Calu3 (cell line): ENCODE measurements around the gene IRAK2. TPM values are rescaled to one million over a fixed set of nuclear protein-coding genes. Genes with fewer than 3 reads are reported as not detected.
A peak's percentile ranks its signal among the peaks of the same experiment; 100 is the strongest.
"Not testable (repeated sequence)": the region's sequence is repeated elsewhere in the genome, so short reads cannot be mapped to it uniquely, and the experiment has no call there.

Experiments used
- BruUV-seq: library from RNA; stranded (reverse); fragments of 400-500 nt; replicated peaks from 2 replicates; lab custom pipeline; 2021; lab: Mats Ljungman, UMichigan
- CTCF ChIA-PET: fragments of 300-600 bp; sonication (Branson Sonifier 250); formaldehyde crosslinking; loops from one replicate; lab custom pipeline; 2022; ENCODE audit warnings: antibody characterized with exemption; lab: Charles Lee
- DNase-seq: peaks from one replicate; pipeline ENCODE4 v3.0.0; 2022
- H3K27ac Mint-ChIP-seq: one replicate; pipeline ENCODE4 v1.8.0; 2022; ENCODE audit warnings: mixed read lengths; ENCODE audit not compliant: unreplicated experiment
- H3K27me3 Mint-ChIP-seq: one replicate; pipeline ENCODE4 v1.8.0; 2022; ENCODE audit warnings: mixed read lengths; ENCODE audit not compliant: unreplicated experiment
- H3K36me3 Mint-ChIP-seq: one replicate; pipeline ENCODE4 v1.8.0; 2022; ENCODE audit warnings: mild to moderate bottlenecking, moderate library complexity, mixed read lengths; ENCODE audit not compliant: insufficient read depth, unreplicated experiment
- H3K4me1 Mint-ChIP-seq: one replicate; pipeline ENCODE4 v1.8.0; 2022; ENCODE audit warnings: mild to moderate bottlenecking, low read depth, mixed read lengths; ENCODE audit not compliant: unreplicated experiment
- H3K4me3 Mint-ChIP-seq: one replicate; pipeline ENCODE4 v1.8.0; 2022; ENCODE audit warnings: mild to moderate bottlenecking, low read depth, moderate library complexity, mixed read lengths; ENCODE audit not compliant: unreplicated experiment
- H3K9me3 Mint-ChIP-seq: one replicate; pipeline ENCODE4 v1.8.0; 2022; ENCODE audit warnings: low read depth, mixed read lengths; ENCODE audit not compliant: unreplicated experiment
- CTCF ChIP-seq: fragments of 200-600 bp; IDR thresholded peaks from one replicate; pipeline ENCODE4 v1.8.0; 2022; ENCODE audit warnings: antibody characterized with exemption; ENCODE audit not compliant: unreplicated experiment
- intact Hi-C: fragments of 100-400 bp; cut with micrococcal nuclease; formaldehyde crosslinking; loops from one replicate; pipeline ENCODE4 v1.10.0; 2022; ENCODE audit not compliant: unreplicated experiment
- total RNA-seq: library from RNA; stranded (reverse); gene quantifications from 2 replicates; pipeline ENCODE4 v1.2.3, GENCODE V29; 2022

Gene IRAK2
- total RNA-seq, 1 experiment from 2014 or later, result 31.6 TPM

GRCh38 chr3:10260211-10260701 lies 95.5 kb downstream of the IRAK2 start:
- Mint-ChIP-seq H3K9me3 (no peaks in the 10 kb centered on the region), H3K36me3 (peaks cover 63% of the 10 kb centered on the region), H3K27ac (no peak overlapping the region), H3K4me1 (no peaks in the 10 kb centered on the region), H3K4me3 (no peak overlapping the region), H3K27me3 (no peaks in the 10 kb centered on the region)
- no peak for TF ChIP-seq CTCF
- BruUV-seq, result no TSS peak
- no peak for DNase-seq
- CTCF ChIA-PET, result interaction anchor here (0.7 kb wide), 1 partner anchor 157 kb away, joined by 3 read pairs; no protein-coding TSS in a partner anchor
- intact Hi-C loops, result no loop called here

GRCh38 chr3:10262027-10262426 lies 97.3 kb downstream of the IRAK2 start:
- no peak overlapping the region for H3K4me3 Mint-ChIP-seq
- no peak for DNase-seq
- intact Hi-C loops, result no loop called here
- no peaks in the 10 kb centered on the region for H3K4me1 Mint-ChIP-seq
- H3K9me3 Mint-ChIP-seq, result no peaks in the 10 kb centered on the region
- no peaks in the 10 kb centered on the region for H3K27me3 Mint-ChIP-seq
- BruUV-seq, result no TSS peak
- no peak for TF ChIP-seq CTCF
- CTCF ChIA-PET, result interaction anchor here (0.7 kb wide), 2 partner anchors 298 to 349 kb away, joined by 3 read pairs; no protein-coding TSS in a partner anchor
- H3K36me3 Mint-ChIP-seq, result peaks cover 55% of the 10 kb centered on the region
- no peak overlapping the region for H3K27ac Mint-ChIP-seq

- intact Hi-C loops, result no loop called here
- Mint-ChIP-seq H3K9me3 (no peaks in the 10 kb centered on the region), H3K27me3 (no peaks in the 10 kb centered on the region), H3K36me3 (peaks cover 55% of the 10 kb centered on the region), H3K4me1 (no peaks in the 10 kb centered on the region), H3K4me3 (no peak overlapping the region), H3K27ac (no peak overlapping the region)
- peak; percentile 24 for DNase-seq
- peak; percentile 33 for TF ChIP-seq CTCF
- CTCF ChIA-PET, result no interaction called here
- BruUV-seq, result no TSS peak
Measured at GRCh38 chr3:10263646-10264363, 99.1 kb downstream of the IRAK2 start.

- intact Hi-C loops, result no loop called here
- Mint-ChIP-seq H3K4me3 (no peak overlapping the region), H3K27ac (no peak overlapping the region), H3K27me3 (no peaks in the 10 kb centered on the region), H3K4me1 (no peaks in the 10 kb centered on the region), H3K9me3 (no peaks in the 10 kb centered on the region), H3K36me3 (peaks cover 55% of the 10 kb centered on the region)
- TF ChIP-seq CTCF, result no peak
- DNase-seq, result no peak
- no TSS peak for BruUV-seq
- CTCF ChIA-PET, result no interaction called here
Measured at GRCh38 chr3:10265833-10266232, 101.1 kb downstream of the IRAK2 start.

GRCh38 chr3:10266936-10267335 lies 102.2 kb downstream of the IRAK2 start:
- intact Hi-C loops, H3K4me1 Mint-ChIP-seq, H3K27me3 Mint-ChIP-seq, H3K9me3 Mint-ChIP-seq, H3K4me3 Mint-ChIP-seq, BruUV-seq, H3K27ac Mint-ChIP-seq, DNase-seq: not testable (repeated sequence)
- H3K36me3 Mint-ChIP-seq, result peaks cover 51% of the 10 kb centered on the region
- CTCF ChIA-PET, result interaction anchor here (0.6 kb wide), 1 partner anchor 16 kb away, joined by 3 read pairs; no protein-coding TSS in a partner anchor
